GM18907 (cell line): ENCODE results near the gene TGM2.

Source experiments
- ATAC-seq: cut with Tn5 transposase; IDR thresholded peaks from one replicate; pipeline ENCODE4 v1.9.1; 2021; ENCODE audit warnings: mild to moderate bottlenecking, moderate library complexity; ENCODE audit not compliant: unreplicated experiment

Gene TGM2

GRCh38 chr20:38199501-38200390 is 34.7 kb upstream of the TGM2 start:
- no peak for ATAC-seq

- no peak for ATAC-seq
These were observed 33.3 kb upstream of the TGM2 start for GRCh38 chr20:38198238-38198861.

- ATAC-seq, result no peak
These were observed 32.5 kb upstream of the TGM2 start for GRCh38 chr20:38197619-38198018.

- no peak for ATAC-seq
These were observed 32.1 kb upstream of the TGM2 start for GRCh38 chr20:38197217-38197616.

GRCh38 chr20:38196592-38196991 is 31.5 kb upstream of the TGM2 start:
- ATAC-seq, result no peak

- no peak for ATAC-seq
These were observed 31.0 kb upstream of the TGM2 start for GRCh38 chr20:38196076-38196475.

GRCh38 chr20:38195521-38195920 is 30.5 kb upstream of the TGM2 start:
- no peak for ATAC-seq

- ATAC-seq, result no peak
These were observed 30.0 kb upstream of the TGM2 start for GRCh38 chr20:38194971-38195504.

- ATAC-seq, result no peak
These were observed 28.6 kb upstream of the TGM2 start for GRCh38 chr20:38193586-38194105.

- no peak for ATAC-seq
These were observed 27.3 kb upstream of the TGM2 start for GRCh38 chr20:38192323-38192885.

- ATAC-seq, result no peak
These were observed 26.6 kb upstream of the TGM2 start for GRCh38 chr20:38191654-38192053.

GRCh38 chr20:38190936-38191371 is 25.9 kb upstream of the TGM2 start:
- ATAC-seq, result no peak

- no peak for ATAC-seq
These were observed 25.1 kb upstream of the TGM2 start for GRCh38 chr20:38190166-38190565.

GRCh38 chr20:38187517-38187916 is 22.4 kb upstream of the TGM2 start:
- ATAC-seq, result no peak

- ATAC-seq, result no peak
These were observed 21.7 kb upstream of the TGM2 start for GRCh38 chr20:38186788-38187221.

- no peak for ATAC-seq
These were observed 19.0 kb upstream of the TGM2 start for GRCh38 chr20:38184101-38184500.

GRCh38 chr20:38181971-38182370 is 16.9 kb upstream of the TGM2 start:
- no peak for ATAC-seq

- peak; percentile 90 for ATAC-seq
These were observed 16.2 kb upstream of the TGM2 start for GRCh38 chr20:38181207-38181801.

GRCh38 chr20:38180781-38181180 is 15.7 kb upstream of the TGM2 start:
- no peak for ATAC-seq

- ATAC-seq, result no peak
These were observed 14.8 kb upstream of the TGM2 start for GRCh38 chr20:38179846-38180245.

GRCh38 chr20:38178581-38178980 is 13.5 kb upstream of the TGM2 start:
- no peak for ATAC-seq
